Body of pancreas (tissue), 4 donors: Measurements from ENCODE around the gene IRAK3.

Experiments
- POLR2A ChIP-seq, 3 donors: fragments of 450-650 bp; IDR thresholded peaks; one replicate each; pipeline ENCODE4 v1.6.1; 2016; ENCODE audit warnings: antibody characterized with exemption in 3 of 3, mild to moderate bottlenecking in 2 of 3
- TF ChIP-seq, protein P1 (sequence below), 7 experiments: fragments of 450-650 bp in 4 of 7; fragments of 200-600 bp in 3 of 7; sonication (generic) in 3 of 7; IDR thresholded peaks; one replicate each; pipeline ENCODE4 v1.5.1; 2016 to 2019; ENCODE audit warnings: antibody characterized with exemption in 7 of 7

DNA sequence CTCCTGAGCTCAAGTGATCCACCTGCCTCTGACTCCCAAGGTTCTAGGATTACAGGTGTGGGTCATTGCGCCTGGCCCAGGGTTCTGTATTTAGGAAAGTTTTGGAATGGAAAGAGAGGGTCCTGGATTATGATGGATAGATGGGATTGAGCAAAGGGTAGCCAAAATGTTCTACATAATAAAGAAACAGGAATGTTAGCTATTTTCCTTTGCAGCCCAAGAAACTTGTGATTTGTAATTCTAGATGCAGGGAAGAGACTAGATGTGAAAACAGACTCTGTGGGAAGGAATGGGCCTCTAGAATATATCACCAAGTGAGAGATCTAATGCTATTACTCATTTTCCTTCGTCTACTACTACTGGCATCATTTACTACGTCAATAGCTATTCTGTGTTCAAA, 83.6 kb downstream of the IRAK3 start:
- TF ChIP-seq, protein P1, sequence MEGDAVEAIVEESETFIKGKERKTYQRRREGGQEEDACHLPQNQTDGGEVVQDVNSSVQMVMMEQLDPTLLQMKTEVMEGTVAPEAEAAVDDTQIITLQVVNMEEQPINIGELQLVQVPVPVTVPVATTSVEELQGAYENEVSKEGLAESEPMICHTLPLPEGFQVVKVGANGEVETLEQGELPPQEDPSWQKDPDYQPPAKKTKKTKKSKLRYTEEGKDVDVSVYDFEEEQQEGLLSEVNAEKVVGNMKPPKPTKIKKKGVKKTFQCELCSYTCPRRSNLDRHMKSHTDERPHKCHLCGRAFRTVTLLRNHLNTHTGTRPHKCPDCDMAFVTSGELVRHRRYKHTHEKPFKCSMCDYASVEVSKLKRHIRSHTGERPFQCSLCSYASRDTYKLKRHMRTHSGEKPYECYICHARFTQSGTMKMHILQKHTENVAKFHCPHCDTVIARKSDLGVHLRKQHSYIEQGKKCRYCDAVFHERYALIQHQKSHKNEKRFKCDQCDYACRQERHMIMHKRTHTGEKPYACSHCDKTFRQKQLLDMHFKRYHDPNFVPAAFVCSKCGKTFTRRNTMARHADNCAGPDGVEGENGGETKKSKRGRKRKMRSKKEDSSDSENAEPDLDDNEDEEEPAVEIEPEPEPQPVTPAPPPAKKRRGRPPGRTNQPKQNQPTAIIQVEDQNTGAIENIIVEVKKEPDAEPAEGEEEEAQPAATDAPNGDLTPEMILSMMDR (IDR thresholded peaks at IDR 0.05): no peak
- no peak for TF ChIP-seq POLR2A (IDR thresholded peaks at IDR 0.05)
